ENCODE results near the gene KCNQ4. TPM values are rescaled to one million over a fixed set of nuclear protein-coding genes. Genes with fewer than 3 reads are reported as not detected.
A peak's percentile ranks its signal among the peaks of the same experiment; 100 is the strongest.

KCNQ4 gene
- total and polyA plus RNA-seq, 10 of the 15 experiments (the other 5 are each of a cell fraction or from before 2014, with no cell fraction given) = 0.04 to 0.18 (median 0.08) TPM; not detected in 2

DNA sequence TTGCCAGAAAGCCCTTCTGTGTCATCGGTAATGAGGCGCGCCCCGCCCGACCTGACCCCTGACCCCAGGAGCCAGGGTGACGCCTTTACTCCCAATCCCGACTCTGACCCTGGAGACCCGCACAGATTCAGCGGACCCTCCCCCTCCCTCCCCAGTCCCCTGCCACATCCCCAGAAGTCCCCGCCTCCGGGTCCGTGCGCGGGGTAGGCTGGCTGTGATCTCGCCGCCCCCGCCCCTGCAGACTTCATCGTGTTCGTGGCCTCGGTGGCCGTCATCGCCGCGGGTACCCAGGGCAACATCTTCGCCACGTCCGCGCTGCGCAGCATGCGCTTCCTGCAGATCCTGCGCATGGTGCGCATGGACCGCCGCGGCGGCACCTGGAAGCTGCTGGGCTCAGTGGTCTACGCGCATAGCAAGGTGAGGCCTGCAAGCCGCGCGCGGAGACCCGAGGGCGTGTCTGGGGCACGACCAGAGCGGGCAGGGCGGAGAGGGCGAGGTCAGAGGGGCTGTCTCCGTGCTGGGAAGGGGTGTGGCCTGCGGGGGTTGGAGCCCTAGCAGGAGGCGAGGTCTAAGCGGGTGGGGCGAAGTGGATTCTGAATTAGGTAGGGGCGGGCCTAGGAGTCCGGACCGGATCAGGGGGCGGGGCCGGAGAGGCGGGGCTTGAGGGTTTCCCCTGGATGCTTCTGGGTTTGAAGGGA is 34.8 kb downstream of the KCNQ4 start:
- intact Hi-C loops (cut with micrococcal nuclease; ENCODE audit: unreplicated experiment) (no loop called here), in situ Hi-C loops (cut with MboI) (no loop called here)
- H2AFZ ChIP-seq (ENCODE audit: control insufficient read depth, low read depth, low read length) = peak overlapping the region; percentile 87
- ChIA-PET CTCF (no interaction called here), POLR2A (no interaction called here), RAD21 (ENCODE audit: unreplicated experiment) (no interaction called here), SMC1A (ENCODE audit: uncharacterized antibody, unreplicated experiment) (no interaction called here)
- peak overlapping the region; percentile 96 for H3K4me2 ChIP-seq (ENCODE audit: control insufficient read depth, insufficient read depth)
- no TSS peak for BruUV-seq (replicated peaks)
- no peaks in the 10 kb centered on the region; a peak in 1 of 4 replicates for H3K27me3 ChIP-seq (replicated peaks in 1 of 2; ENCODE audit: control insufficient read depth in 2 of 2, insufficient read depth in 2 of 2, low read length in 1 of 2)
- H3K4me1 ChIP-seq (ENCODE audit: control insufficient read depth, insufficient read depth, low read length) = peaks cover 4% of the 10 kb centered on the region; the same call in 1 of the 2 replicates
- no peaks in the 10 kb centered on the region for H3K9me3 ChIP-seq (replicated peaks; ENCODE audit: control insufficient read depth, insufficient read depth, low read length)
- TF ChIP-seq POLR2A (IDR thresholded peaks at IDR 0.05; ENCODE audit: low read depth, low read length) (0 out of 2 replicates have a peak, but pooled peaks have one; percentile 30), CBX3 (IDR thresholded peaks at IDR 0.05; ENCODE audit: borderline replicate concordance, low read depth) (no peak), EGR1 (IDR thresholded peaks at IDR 0.05; ENCODE audit: borderline replicate concordance in 1 of 2, low read depth in 2 of 2, low read length in 2 of 2) (peak in 1 of 2 experiments; percentile 54; a peak in 1 of 3 replicates), SMC3 (IDR thresholded peaks at IDR 0.05; ENCODE audit: borderline replicate concordance, low read length) (no peak), MXI1 (IDR thresholded peaks at IDR 0.05; ENCODE audit: low read depth, low read length) (0 out of 2 replicates have a peak, but pooled peaks have one; percentile 18), SPI1 (IDR thresholded peaks at IDR 0.05; ENCODE audit: borderline replicate concordance, insufficient read depth, low read depth, low read length) (no peak), HDAC6 (IDR thresholded peaks at IDR 0.05; ENCODE audit: unreplicated experiment) (peak; percentile 37), NR2F1 (conservative IDR thresholded peaks at IDR 0.05) (peak; percentile 75), ESRRA (IDR thresholded peaks at IDR 0.05; ENCODE audit: low read length) (no peak), HDGF (IDR thresholded peaks at IDR 0.05) (peak; percentile 88)
- TF ChIP-seq, protein P1, sequence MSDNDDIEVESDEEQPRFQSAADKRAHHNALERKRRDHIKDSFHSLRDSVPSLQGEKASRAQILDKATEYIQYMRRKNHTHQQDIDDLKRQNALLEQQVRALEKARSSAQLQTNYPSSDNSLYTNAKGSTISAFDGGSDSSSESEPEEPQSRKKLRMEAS (IDR thresholded peaks at IDR 0.05; ENCODE audit: low read depth, low read length) = peak; percentile 40; the same call in 1 of the 2 replicates
- H3K36me3 ChIP-seq (ENCODE audit: control insufficient read depth in 2 of 2, insufficient read depth in 2 of 2, low read length in 1 of 2) = no peaks in the 10 kb centered on the region
- no peak for FAIRE-seq
- no peak overlapping the region for H3K27ac ChIP-seq (ENCODE audit: control insufficient read depth, insufficient read depth)
- no peaks in the 10 kb centered on the region for H4K20me1 ChIP-seq (ENCODE audit: control insufficient read depth, insufficient read depth)
- no peaks in the 10 kb centered on the region for H3K79me2 ChIP-seq (ENCODE audit: control insufficient read depth, insufficient read depth, low read length)
- H3K9ac ChIP-seq (ENCODE audit: control insufficient read depth, insufficient read depth, low read length) = peak overlapping the region; percentile 34; the same call in 1 of the 2 replicates
- ATAC-seq = peak; percentile 98
- WGBS (ENCODE audit: insufficient coverage, insufficient replicate concordance, low lambda C conversion rate, missing lambda C conversion rate) = under 1% methylated on average over 50 of the region's 59 CpGs
- DNase-seq (ENCODE audit: low read depth, low spot score) = no peak
- peak overlapping the region; percentile 60; the same call in 1 of the 2 replicates for H3K4me3 ChIP-seq

All from GM12878 (cell line).